Gastroesophageal sphincter (tissue), 3 donors: Measurements from ENCODE around the gene SCCPDH.

Experiments
- POLR2AphosphoS5 ChIP-seq: sonication (generic); formaldehyde crosslinking; IDR thresholded peaks from one replicate; pipeline ENCODE4 v1.6.1; 2017; ENCODE audit warnings: antibody characterized with exemption
- TF ChIP-seq, protein P1 (sequence below), 4 experiments: fragments of 200-600 bp in 2 of 4; fragments of 450-650 bp in 2 of 4; sonication (generic) in 1 of 4; IDR thresholded peaks; one replicate each; pipeline ENCODE4 v1.5.1; 2017 to 2019; ENCODE audit warnings: antibody characterized with exemption in 4 of 4, mild to moderate bottlenecking in 2 of 4, moderate library complexity in 2 of 4

DNA sequence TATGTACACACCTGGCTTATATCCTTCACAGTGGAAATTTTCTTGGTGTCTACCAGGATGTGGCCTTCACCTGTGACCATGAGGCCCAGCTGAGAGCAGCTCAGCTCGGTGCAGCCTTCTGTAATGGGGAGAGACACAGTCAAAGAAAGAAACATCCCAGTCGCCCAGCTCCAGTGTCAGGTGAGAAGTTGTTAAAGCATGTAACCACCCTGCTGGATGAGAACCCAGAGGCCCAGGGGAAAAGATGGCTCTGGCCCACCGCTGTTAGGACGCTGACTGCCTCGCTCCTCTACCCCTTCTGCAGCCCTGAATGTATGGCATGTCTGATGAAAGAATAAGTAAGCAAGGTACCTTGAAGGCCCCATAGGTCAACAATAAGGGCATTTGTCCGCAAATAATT lies 52.7 kb downstream of the SCCPDH start:
- TF ChIP-seq, protein P1, sequence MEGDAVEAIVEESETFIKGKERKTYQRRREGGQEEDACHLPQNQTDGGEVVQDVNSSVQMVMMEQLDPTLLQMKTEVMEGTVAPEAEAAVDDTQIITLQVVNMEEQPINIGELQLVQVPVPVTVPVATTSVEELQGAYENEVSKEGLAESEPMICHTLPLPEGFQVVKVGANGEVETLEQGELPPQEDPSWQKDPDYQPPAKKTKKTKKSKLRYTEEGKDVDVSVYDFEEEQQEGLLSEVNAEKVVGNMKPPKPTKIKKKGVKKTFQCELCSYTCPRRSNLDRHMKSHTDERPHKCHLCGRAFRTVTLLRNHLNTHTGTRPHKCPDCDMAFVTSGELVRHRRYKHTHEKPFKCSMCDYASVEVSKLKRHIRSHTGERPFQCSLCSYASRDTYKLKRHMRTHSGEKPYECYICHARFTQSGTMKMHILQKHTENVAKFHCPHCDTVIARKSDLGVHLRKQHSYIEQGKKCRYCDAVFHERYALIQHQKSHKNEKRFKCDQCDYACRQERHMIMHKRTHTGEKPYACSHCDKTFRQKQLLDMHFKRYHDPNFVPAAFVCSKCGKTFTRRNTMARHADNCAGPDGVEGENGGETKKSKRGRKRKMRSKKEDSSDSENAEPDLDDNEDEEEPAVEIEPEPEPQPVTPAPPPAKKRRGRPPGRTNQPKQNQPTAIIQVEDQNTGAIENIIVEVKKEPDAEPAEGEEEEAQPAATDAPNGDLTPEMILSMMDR (IDR thresholded peaks at IDR 0.05), result no peak
- no peak for TF ChIP-seq POLR2AphosphoS5
